Cerebellar nuclear complex (tissue), 1 donor: ENCODE data around the gene ABCC1.

Source experiments
- DNase-seq, 2 experiments: peaks; one replicate each; lab custom pipeline; 2025; lab: John Stamatoyannopoulos, UW

ABCC1 gene

GRCh38 chr16:16110111-16110490, 160.7 kb downstream of the ABCC1 start:
- DNase-seq = no peak

DNA sequence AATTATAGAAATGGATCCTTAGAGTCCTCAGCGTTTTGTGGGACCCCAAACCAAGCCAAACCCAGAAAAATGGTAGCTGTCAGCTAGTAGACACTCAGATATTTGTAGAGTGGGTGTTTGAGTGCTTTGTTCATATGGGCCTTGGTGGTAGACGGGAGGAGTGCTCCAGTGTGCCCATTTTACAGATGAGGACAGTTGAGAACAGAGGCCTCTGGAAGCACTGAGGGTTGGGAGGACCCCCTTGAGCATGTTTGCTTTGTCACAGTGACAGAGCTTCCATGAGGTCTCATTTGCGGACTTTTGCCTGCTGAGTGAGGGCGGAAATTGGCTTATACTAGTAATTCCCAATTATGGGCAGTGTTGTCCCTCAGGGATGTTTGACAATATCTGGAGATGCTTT, 162.2 kb downstream of the ABCC1 start:
- no peak for DNase-seq

- no peak for DNase-seq
Measured at GRCh38 chr16:16112450-16113053, 163.1 kb downstream of the ABCC1 start.

- no peak for DNase-seq
Measured at GRCh38 chr16:16113076-16113475, 163.7 kb downstream of the ABCC1 start.

GRCh38 chr16:16116841-16117240, 167.4 kb downstream of the ABCC1 start:
- DNase-seq = no peak

GRCh38 chr16:16118337-16118736, 168.9 kb downstream of the ABCC1 start:
- no peak for DNase-seq

DNA sequence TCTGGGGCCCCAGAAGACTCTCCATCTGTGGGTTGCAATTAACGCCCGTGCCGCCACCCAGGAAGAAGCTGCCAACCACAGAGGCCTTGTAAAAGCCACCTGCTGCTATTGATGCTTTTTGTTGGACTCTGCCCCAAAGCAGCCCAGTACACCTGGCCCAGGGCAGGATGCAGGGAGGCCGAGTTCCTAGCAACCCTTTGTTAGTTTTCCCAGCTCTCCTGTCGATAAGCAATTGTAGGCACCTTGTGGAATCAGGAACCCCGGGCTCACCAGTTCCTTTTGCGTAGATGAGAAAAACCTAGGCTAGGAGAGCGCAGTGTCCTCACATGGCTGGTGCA, 170.6 kb downstream of the ABCC1 start:
- peak in 1 of 2 experiments; percentile 12 for DNase-seq

DNA sequence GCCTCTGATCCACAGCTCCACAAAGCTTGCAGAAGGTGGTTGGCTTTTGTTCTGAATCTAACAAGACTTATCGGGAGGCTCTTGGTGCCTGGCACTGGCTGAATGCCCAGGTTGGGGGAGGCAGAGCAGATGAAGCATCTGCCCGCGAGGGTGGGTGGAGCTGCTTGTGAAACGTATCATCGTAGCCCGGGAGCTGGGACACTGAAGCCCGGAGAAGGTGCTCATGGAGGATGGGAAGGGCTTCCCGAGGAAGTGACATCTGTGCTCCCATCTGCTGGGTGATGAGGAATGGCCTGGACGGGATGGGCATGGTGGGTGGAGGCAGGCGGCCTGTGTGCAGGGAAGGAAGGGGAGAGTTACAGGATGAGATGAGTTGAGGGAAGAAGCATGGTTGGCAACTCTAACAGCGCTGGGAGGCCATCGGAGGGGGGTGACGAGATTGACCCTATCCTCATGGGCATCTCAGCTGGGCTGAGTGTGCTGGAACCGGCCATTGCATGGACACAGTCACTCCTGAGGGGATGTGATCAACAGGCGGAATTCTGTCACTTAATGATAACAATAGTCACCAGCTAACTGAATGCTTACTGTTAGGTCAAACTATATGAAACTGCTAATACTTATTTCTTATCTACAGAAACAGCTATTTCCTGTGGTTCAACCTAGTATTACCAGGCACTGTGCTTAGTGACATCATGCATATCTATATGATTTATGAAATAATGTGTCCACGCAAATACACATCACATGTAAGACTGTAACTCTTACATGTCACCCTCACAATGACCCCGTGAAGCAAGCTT, 171.2 kb downstream of the ABCC1 start:
- peak in 1 of 2 experiments; percentile 13 for DNase-seq

DNA sequence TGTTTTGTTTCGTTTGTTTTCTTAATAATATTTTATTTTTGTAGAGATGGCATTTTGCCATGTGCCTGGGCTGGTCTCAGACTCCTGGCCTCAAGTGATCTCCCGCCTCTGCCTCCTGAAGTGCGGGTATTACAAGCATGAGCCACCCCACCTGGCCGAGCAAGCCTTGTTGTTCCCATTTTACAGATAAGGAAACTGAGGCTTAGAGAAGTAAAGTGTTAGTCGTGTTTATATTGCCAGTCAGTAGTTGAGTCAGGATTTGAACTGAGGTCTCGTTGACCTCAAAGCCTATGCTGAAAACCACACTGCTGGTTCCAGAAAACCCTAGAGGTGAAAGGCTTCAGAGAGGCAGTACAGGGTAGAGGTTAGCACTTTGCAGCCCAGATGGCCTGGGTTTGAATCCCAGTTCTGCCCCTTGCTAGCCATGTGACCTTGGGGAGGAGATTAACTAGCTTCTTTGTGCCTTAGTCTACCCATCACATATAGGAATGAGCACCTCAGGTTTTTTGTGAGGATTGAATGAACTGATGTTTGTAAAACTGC, 171.8 kb downstream of the ABCC1 start:
- no peak for DNase-seq

GRCh38 chr16:16122264-16122663, 172.8 kb downstream of the ABCC1 start:
- DNase-seq = no peak

DNA sequence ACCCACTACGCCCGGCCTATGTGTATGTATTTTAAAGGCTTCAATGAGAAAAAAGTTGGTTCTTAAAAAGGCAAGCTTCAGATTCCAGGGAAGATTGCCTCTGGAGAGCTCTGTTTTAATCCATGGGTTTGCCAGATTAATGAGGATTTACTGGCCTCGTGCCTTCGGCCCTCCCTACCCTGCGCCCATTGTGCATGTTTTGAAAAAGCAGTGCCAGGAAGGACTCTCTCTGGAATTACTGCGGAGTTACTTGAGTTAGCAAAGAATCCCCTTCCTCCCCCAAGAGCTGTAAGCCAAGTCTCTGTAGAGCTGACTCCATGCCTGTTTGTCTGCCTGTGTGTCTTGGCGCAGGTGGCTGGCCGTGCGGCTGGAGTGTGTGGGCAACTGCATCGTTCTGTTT, 175.0 kb downstream of the ABCC1 start:
- no peak for DNase-seq

DNA sequence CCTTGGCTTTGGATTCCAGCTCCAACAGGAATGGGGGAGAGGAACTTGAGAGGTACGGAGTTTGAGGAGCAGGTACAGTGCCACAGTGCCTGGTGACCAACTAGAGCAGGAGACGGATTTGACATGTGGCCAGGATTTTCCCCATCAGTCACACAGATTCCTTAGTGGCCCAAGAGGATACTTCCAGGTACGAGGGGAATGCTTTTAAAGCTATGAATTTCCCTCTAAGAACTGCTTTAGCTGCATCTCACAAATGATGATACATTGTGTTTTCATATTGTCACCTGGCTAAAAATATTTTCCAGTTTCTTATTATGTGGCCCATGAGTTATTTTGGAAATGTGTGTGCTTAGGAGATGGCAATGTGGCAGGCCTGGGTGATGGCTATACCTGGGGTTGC, 175.6 kb downstream of the ABCC1 start:
- no peak for DNase-seq

- no peak for DNase-seq
Measured at GRCh38 chr16:16126896-16127295, 177.5 kb downstream of the ABCC1 start.

GRCh38 chr16:16127469-16128116, 178.2 kb downstream of the ABCC1 start:
- peak in 1 of 2 experiments; percentile 19 for DNase-seq

DNA sequence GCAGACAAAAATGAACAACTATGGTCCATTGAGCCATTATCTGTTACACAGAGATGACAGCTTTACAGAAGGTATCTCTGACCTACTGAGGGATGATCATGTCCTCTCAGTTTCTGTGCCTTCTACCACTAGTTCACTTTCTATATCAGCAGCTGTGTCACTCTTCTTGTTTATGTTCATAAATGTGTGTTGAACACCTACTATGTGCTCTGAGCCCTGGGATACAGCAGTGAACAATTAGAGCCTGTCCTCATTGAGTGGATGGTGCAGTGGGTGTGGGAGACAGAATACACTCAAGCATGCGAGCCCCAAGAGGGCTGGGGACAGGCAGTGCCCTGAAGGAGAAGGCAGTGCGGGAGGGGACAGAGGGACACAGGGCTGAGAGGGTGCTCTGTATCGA, 181.8 kb downstream of the ABCC1 start:
- DNase-seq = no peak

- no peak for DNase-seq
Measured at GRCh38 chr16:16131659-16132058, 182.2 kb downstream of the ABCC1 start.

DNA sequence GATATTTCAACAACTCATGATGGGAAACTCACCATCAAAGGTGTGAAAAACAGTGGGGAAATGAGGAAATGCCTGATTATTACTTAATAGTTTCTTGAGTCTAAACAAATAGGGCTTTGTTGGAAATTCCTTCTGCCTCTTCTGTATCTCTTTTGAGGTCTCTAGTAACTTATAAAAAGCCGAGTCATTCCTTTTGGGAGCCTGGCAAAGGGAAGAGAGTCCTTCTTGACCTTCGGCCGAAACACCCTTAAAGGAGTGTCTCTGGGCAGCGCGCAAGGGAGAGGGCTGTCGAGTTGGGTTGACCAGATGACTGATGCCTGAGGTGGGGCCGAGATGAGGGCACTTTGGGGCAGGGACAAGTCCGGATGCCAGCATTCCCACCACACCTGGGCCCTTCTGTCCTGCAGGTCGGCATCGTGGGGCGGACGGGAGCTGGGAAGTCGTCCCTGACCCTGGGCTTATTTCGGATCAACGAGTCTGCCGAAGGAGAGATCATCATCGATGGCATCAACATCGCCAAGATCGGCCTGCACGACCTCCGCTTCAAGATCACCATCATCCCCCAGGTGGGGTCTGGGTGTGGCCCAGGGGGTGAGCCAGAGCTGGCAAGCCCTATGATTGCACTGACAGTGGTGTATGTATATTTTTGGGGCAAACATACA, 184.7 kb downstream of the ABCC1 start:
- no peak for DNase-seq

DNA sequence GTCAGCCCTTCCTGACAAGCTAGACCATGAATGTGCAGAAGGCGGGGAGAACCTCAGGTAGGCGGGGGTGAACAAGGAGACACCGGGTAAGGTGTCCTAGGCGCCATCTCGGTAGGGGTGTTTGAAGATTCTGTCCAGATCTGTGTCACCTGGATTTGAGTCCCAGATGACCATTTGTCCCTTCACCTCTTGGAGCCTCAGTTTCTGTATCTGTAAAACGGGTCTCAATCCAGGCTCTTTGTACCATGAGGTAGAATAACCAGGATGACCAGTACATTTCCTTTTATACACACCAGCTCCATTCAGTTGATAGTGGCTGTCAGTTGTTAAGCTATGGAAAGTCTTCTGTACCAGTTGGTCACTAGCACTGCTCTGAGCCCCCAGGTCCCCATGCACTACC, 187.2 kb downstream of the ABCC1 start:
- DNase-seq = no peak

GRCh38 chr16:16137110-16137509, 187.7 kb downstream of the ABCC1 start:
- DNase-seq = no peak

GRCh38 chr16:16138034-16138635, 188.7 kb downstream of the ABCC1 start:
- DNase-seq = no peak

- DNase-seq = no peak
Measured at GRCh38 chr16:16139061-16139460, 189.6 kb downstream of the ABCC1 start.

- DNase-seq = no peak
Measured at GRCh38 chr16:16139806-16140205, 190.4 kb downstream of the ABCC1 start.
